Activated CD8-positive, alpha-beta T cell treated with anti-CD3 and anti-CD28 coated beads for 36 hours (primary cell): ENCODE measurements around the gene B3GNT7. TPM values are rescaled to one million over a fixed set of nuclear protein-coding genes. Genes with fewer than 3 reads are reported as not detected.
"Not testable (repeated sequence)": the region's sequence is repeated elsewhere in the genome, so short reads cannot be mapped to it uniquely, and the experiment has no call there.

Source experiments
- ATAC-seq: fragments of 200-7000 bp; cut with Tn5 transposase; one replicate; pipeline ENCODE4 v1.10.0; 2021; ENCODE audit warnings: mild to moderate bottlenecking, moderate library complexity
- CTCF ChIA-PET: fragments of 350-600 bp; sonication (Branson Sonifier 250); formaldehyde crosslinking; loops from one replicate; lab custom pipeline; 2021; ENCODE audit warnings: antibody characterized with exemption; lab: Charles Lee
- POLR2A ChIA-PET: fragments of 350-600 bp; sonication (Branson Sonifier 250); formaldehyde crosslinking; loops from one replicate; lab custom pipeline; 2021; ENCODE audit warnings: antibody characterized with exemption; lab: Charles Lee
- DNase-seq: peaks from one replicate; pipeline ENCODE4 v3.0.0-alpha.2; 2020
- H3K27ac Mint-ChIP-seq: one replicate; pipeline ENCODE4 v1.8.0; 2021; ENCODE audit warnings: mild to moderate bottlenecking, mixed read lengths
- H3K27me3 Mint-ChIP-seq: one replicate; pipeline ENCODE4 v1.8.0; 2021; ENCODE audit warnings: mixed read lengths
- H3K36me3 Mint-ChIP-seq: one replicate; pipeline ENCODE4 v1.8.0; 2021; ENCODE audit warnings: low read depth, mixed read lengths
- H3K4me1 Mint-ChIP-seq: one replicate; pipeline ENCODE4 v1.8.0; 2021; ENCODE audit warnings: low read depth, mixed read lengths
- H3K4me3 Mint-ChIP-seq: one replicate; pipeline ENCODE4 v1.8.0; 2021; ENCODE audit warnings: mild to moderate bottlenecking, moderate library complexity, mixed read lengths
- H3K9me3 Mint-ChIP-seq: one replicate; pipeline ENCODE4 v1.8.0; 2021; ENCODE audit warnings: mixed read lengths
- intact Hi-C: fragments of 100-400 bp; cut with micrococcal nuclease; formaldehyde crosslinking; loops from one replicate; pipeline ENCODE4 v1.10.0; 2022
- total RNA-seq, 2 experiments: library from RNA; stranded (reverse); gene quantifications; one replicate each; pipeline ENCODE4 v1.2.3, GENCODE V29; 2021
- TF ChIP-seq, protein P1 (sequence below): fragments of 200-600 bp; IDR thresholded peaks from one replicate; pipeline ENCODE4 v1.8.0; 2022; ENCODE audit warnings: antibody characterized with exemption, mild to moderate bottlenecking

B3GNT7 gene
- total RNA-seq, 2 experiments from 2014 or later: 0.29 TPM; not detected in 1

DNA sequence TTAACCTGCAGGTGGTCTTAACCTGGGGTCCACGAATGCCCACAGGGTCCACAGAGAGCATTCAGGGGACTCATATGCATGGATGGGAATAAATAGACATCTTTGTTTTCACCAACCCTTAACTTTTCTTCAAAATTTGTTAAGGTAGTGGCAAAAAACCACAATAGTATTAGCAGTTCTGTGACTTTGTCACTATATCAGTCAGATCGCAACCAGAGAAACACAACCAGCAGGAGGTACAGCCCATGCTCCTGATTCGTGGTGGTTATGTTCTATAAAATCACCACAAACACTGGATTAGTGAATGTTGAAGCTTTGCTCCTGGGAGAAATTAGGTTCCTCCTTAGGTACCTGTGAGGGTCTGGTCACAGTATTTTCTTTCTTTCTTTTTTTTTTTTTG, 31.6 kb downstream of the B3GNT7 start:
- Mint-ChIP-seq H3K4me1 (peaks cover 21% of the 10 kb centered on the region), H3K36me3 (peaks cover 7% of the 10 kb centered on the region), H3K27ac (peak overlapping the region; percentile 27), H3K4me3 (no peak overlapping the region), H3K9me3 (peaks cover 16% of the 10 kb centered on the region), H3K27me3 (no peaks in the 10 kb centered on the region)
- ChIA-PET CTCF (interaction anchor here (1.1 to 1.4 kb wide), 4 partner anchors 14 to 200 kb away, joined by 3 read pairs; no protein-coding TSS in a partner anchor), POLR2A (interaction anchor here (0.6 to 2.5 kb wide), 4 partner anchors 27 to 306 kb away, joined by 4 to 11 read pairs (median 5); partner anchors contain the start of gene NCL)
- DNase-seq (no peak), ATAC-seq (no peak)
- intact Hi-C loops: no loop called here
- TF ChIP-seq, protein P1, sequence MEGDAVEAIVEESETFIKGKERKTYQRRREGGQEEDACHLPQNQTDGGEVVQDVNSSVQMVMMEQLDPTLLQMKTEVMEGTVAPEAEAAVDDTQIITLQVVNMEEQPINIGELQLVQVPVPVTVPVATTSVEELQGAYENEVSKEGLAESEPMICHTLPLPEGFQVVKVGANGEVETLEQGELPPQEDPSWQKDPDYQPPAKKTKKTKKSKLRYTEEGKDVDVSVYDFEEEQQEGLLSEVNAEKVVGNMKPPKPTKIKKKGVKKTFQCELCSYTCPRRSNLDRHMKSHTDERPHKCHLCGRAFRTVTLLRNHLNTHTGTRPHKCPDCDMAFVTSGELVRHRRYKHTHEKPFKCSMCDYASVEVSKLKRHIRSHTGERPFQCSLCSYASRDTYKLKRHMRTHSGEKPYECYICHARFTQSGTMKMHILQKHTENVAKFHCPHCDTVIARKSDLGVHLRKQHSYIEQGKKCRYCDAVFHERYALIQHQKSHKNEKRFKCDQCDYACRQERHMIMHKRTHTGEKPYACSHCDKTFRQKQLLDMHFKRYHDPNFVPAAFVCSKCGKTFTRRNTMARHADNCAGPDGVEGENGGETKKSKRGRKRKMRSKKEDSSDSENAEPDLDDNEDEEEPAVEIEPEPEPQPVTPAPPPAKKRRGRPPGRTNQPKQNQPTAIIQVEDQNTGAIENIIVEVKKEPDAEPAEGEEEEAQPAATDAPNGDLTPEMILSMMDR: no peak

DNA sequence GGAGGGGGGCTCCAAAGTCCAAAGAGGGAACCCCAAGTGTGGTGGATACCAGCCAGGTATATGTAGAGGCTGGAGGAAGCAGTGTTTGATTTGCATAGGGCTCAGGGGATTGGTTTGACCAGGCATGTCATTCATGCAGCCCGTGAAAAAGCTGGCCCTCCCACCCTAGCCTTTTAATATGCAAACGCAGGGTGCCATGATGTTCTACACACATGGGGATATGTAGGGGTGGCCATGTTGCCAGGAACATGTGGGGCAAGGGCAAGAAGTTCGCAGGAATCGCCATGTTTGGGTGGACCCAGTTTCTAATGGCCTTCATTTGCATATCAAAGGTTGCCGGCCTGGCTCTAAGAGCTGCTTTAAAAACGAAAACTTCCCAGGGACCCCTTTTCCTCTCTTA, 33.6 kb downstream of the B3GNT7 start:
- ATAC-seq: no peak
- no peak overlapping the region for H3K27ac Mint-ChIP-seq

DNA sequence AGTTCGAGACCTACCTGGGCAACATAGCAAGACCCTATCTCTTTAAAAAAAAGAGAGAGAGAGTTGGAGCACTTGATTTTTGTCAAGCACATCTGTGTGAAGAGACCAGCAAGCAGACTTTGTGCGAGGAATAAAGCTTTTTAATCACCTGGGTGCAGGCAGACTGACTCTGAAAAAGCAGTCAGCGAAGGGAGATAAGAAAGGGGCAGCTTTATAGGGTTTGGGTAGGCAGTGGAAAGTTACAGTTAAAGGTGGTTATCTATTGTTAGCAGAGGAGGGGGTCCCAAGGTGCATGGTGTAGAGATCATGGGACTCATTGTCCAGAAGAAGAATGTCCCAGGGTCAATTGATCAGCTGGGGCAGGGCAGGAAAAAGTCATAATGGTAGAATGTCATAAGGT, 34.4 kb downstream of the B3GNT7 start:
- H3K4me1 Mint-ChIP-seq: peaks cover 27% of the 10 kb centered on the region
- no peak overlapping the region for H3K27ac Mint-ChIP-seq
- CTCF ChIA-PET: interaction anchor here (1.2 to 1.4 kb wide), 2 partner anchors 22 to 24 kb away, joined by 3 read pairs; no protein-coding TSS in a partner anchor

More for the DNA sequence above, 33.6 kb downstream of the B3GNT7 start:
- Mint-ChIP-seq H3K9me3 (peaks cover 17% of the 10 kb centered on the region), H3K4me1 (peaks cover 25% of the 10 kb centered on the region), H3K27me3 (no peaks in the 10 kb centered on the region), H3K4me3 (no peak overlapping the region), H3K36me3 (peaks cover 7% of the 10 kb centered on the region)
- TF ChIP-seq, protein P1: no peak
- CTCF ChIA-PET: interaction anchor here (1.0 to 1.4 kb wide), 3 partner anchors 17 to 23 kb away, joined by 3 read pairs; no protein-coding TSS in a partner anchor
- POLR2A ChIA-PET: interaction anchor here (0.6 to 1.4 kb wide), 3 partner anchors 12 to 223 kb away, joined by 3 to 4 read pairs (median 3); no protein-coding TSS in a partner anchor
- DNase-seq: no peak
- intact Hi-C loops: no loop called here

DNA sequence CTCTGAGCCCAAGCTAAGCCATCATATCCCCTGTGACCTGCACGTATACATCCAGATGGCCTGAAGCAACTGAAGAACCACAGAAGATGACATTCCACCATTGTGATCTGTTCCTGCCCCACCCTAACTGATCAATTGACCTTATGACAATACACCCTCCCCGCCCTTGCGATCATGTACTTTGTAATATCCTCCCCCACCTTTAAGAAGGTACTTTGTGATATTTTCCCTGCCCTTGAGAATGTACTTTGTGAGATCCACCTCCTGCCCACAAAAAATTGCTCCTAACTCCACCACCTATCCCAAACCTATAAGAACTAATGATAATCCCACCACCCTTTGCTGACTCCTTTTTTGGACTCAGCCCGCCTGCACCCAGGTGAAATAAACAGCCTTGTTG, 34.9 kb downstream of the B3GNT7 start:
- ChIA-PET CTCF (interaction anchor here (1.2 to 1.4 kb wide), 2 partner anchors 21 to 25 kb away, joined by 3 read pairs; no protein-coding TSS in a partner anchor), POLR2A (interaction anchor here (1.1 to 1.4 kb wide), 2 partner anchors 53 to 224 kb away, joined by 3 to 4 read pairs; no protein-coding TSS in a partner anchor)
- H3K36me3 Mint-ChIP-seq, intact Hi-C loops, DNase-seq, H3K27ac Mint-ChIP-seq, H3K4me3 Mint-ChIP-seq, H3K27me3 Mint-ChIP-seq, ATAC-seq: not testable (repeated sequence)
- peaks cover 23% of the 10 kb centered on the region for H3K4me1 Mint-ChIP-seq
- peaks cover 17% of the 10 kb centered on the region for H3K9me3 Mint-ChIP-seq

More for the DNA sequence above, 34.4 kb downstream of the B3GNT7 start:
- Mint-ChIP-seq H3K4me3 (no peak overlapping the region), H3K27me3 (no peaks in the 10 kb centered on the region), H3K36me3 (peaks cover 7% of the 10 kb centered on the region), H3K9me3 (peaks cover 17% of the 10 kb centered on the region)
- POLR2A ChIA-PET: interaction anchor here (0.9 to 1.4 kb wide), 3 partner anchors 17 to 224 kb away, joined by 3 to 4 read pairs (median 3); no protein-coding TSS in a partner anchor
- TF ChIP-seq, protein P1: no peak
- no peak for ATAC-seq
- intact Hi-C loops: no loop called here
- DNase-seq: no peak

DNA sequence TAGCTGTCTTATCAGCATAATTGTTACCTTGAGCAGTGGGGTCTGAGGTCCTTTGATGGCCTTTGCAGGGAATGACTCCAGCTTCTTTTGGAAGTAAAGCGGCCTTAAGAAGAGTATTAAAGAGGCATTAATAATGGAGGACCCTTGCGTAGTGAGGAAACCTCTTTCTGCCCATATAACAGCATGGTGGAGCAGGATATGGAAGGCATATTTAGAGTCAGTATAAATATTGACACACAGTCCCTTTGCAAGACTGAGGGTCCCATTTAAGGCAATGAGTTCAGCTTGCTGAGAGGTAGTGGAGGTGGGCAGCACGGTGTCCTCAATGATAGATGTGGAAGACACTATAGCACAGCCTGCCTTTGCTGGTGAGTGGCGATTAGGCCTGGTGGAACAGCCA, 36.1 kb downstream of the B3GNT7 start:
- Mint-ChIP-seq H3K36me3 (peaks cover 7% of the 10 kb centered on the region), H3K9me3 (peaks cover 17% of the 10 kb centered on the region), H3K27ac (no peak overlapping the region), H3K4me3 (no peak overlapping the region), H3K27me3 (no peaks in the 10 kb centered on the region), H3K4me1 (peaks cover 11% of the 10 kb centered on the region)
- ChIA-PET POLR2A (interaction anchor here (1.3 kb wide), 1 partner anchor 20 kb away, joined by 3 read pairs; no protein-coding TSS in a partner anchor), CTCF (no interaction called here)
- no peak for ATAC-seq
- intact Hi-C loops: no loop called here
- no peak for DNase-seq
- TF ChIP-seq, protein P1: no peak
